NCI-H1417 treated with DMSO at 0.1 percent for 48 hours (cell line): ENCODE data around the gene CCDC7.
"Not testable (repeated sequence)": the region's sequence is repeated elsewhere in the genome, so short reads cannot be mapped to it uniquely, and the experiment has no call there.

Source experiments
- DNase-seq: peaks from one replicate; lab custom pipeline; 2025; lab: John Stamatoyannopoulos, UW

CCDC7 gene

DNA sequence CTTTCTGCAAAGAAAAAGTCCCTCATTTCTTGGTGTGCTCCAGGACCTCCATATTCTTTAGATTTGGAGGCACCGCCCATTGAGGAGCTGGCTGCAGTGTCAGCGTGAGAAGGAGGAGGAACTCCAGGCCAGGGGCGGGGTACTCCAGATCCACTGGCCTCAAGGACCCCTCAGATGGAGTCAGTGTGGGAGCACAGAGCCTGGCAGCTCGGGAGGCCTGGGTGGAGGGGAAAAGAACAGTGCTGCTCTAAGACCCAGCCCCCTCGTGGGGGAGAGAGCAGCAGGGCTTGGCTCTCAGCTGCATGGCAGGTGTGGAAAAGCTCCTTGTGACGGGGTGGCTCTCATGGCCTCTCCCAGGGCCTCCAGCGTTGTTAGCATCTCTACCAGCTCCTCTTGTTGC is 441.5 kb downstream of the CCDC7 start:
- no peak for DNase-seq

DNA sequence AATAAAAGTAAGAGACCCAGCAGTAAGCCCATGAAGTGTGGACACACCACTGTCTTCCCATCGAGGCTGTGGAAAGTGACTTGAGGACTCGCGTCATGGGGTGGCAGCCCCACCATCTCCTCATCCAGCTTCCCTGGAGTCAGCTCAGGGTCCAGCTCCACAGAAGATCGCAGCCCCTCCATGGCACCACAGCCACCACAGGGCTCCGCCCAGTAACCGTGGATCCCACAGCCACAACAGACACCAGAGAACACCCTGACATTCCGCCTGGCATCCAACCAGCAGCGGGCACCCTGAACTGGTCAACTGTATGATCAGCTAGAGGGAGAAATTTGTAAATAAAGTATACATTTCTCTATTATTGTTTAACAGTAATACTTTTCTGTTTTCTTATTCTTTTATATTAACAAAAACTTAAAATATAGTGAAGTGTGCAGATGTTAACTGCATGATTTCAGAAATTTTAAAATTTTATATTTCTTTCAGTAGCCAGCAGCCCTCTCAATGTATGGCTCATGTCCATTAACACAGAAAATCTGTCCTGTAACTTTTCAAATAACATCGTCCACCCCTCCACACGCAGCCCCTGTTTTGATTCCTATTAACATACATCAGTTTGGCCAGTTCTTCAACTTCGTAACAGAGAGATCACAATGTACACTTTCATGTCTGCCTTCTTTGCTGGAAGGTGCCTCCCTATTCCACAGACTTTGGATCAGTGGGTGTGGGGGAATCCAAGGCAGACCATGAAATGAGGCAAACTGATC is 442.4 kb downstream of the CCDC7 start:
- DNase-seq, result no peak

DNA sequence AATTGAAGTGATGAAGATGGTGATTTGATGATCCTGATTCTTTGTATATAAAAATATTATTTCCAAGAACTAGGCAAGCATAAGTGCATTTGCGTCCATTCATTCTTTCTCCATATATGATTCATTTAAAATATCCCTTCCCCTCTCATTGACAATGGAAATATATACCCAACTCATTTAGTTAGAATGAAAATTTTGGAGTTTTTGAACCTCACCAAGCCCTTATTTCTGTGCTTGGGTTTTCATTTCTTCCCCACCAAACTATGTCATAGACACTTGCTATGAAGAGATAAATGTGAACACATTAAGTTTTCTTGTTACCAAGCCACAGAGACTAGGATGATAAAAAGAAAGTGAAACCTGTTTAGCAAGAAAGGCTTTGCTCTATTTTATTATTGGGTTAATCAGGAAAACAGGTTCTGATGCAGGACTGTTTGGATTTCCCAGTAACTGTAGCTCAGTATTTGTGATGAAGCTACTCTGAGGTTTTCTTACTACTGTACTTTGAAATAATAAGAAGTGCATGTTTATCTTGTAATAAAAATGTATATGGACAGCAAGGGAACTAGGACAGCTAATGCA is 443.8 kb downstream of the CCDC7 start:
- no peak for DNase-seq

GRCh38 chr10:32890444-32890843 is 444.5 kb downstream of the CCDC7 start:
- no peak for DNase-seq

DNA sequence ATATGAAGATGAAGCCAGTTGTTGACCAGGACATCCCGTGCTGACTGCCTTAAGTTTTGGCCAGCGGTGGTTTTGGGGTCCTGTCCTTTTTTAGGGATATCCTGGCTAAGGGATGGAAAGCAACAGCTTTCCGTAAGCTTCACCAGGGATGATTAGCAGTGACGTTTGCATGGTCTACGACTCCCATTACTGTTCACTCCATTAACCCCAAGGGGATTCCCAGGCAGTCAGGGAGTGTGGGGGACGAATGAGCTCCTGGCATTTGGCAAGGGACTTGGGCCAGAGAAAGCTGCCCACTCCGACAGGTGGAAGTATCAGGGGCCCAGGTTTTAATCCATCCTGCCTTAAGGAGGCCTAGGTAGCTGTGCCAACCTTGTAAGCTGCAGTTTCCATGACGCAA is 445.3 kb downstream of the CCDC7 start:
- no peak for DNase-seq

DNA sequence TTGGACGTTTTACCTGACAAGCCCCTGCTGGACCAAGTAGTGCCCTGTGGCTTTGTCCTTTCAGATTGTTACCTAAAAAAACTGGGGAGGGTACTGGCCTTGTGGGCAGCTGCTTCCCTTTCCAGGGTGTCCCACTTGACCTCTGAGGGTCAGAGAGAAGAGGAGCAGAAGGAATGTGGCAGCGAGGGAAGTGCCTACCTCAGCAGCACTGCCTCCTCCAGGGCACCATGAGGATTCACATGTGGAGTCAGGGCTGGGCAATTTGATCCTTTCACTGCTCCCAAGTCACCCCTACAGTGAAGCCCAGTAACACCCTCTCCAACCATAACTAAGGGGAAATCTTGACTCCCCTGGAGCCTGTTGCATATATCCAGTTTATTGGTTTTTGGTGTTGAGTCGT is 447.5 kb downstream of the CCDC7 start:
- DNase-seq, result no peak

DNA sequence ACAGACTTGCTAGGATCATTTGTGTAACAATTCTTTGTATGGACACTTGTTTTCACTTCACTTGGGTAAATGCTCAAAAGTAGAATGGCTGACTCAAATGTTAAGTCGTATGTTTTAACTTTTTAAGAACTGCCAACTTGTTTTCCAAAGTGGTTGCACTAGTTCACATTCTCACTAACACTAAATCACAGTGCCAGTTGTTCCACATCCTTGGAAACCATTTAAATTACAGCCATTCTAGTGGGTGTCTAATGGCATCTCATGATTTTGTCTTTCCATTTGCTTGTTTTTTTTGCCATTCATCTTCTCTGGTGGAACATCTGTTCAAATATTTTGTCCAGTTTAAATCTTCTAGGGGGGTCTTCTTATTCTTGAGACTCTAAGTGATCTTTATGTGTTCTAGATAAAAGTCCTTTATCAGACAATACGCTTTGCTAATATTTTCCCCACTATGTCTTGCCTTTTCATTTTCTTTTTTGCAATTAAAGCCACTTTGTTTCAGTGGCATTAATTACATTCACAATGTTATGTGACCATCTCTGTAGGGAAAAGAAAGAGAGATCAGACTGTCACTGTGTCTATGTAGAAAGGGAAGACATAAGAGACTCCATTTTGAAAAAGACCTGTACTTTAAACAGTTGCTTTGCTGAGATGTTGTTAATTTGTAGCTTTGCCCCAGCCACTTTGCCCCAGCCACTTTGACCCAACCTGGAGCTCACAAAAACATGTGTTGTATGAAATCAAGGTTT is 448.1 kb downstream of the CCDC7 start:
- DNase-seq, result no peak

DNA sequence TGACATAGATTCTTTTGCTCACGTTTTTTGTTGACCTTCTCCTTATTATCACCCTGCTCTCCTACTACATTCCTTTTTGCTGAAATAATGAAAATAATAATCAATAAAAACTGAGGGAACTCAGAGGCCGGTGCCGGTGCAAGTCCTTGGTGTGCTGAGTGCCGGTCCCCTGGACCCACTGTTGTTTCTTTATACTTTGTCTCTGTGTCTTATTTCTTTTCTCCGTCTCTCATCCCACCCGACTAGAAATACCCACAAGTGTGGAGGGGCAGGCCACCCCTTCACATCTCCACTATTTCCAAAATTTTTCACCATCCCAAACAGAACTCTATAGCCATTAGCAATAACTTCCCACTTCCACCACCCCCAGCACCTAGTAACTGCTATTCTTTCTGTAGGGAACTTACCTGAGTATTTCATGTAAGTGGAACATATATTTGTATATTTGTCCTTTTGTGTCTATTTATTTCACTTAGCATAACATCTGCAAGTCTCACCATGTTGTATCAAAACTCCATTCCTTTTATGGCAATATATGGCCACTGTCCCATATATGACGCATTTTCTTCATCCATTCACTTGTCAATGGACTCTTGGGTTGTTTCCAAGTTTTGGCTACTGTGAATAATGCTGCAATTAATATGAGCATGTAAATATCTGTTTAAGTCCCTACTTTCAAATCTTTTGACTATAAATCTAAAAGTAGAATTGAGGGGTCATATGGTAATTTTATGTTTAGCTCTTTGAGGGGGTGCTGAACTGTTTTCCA is 449.4 kb downstream of the CCDC7 start:
- DNase-seq, result not testable (repeated sequence)

GRCh38 chr10:32901815-32902214 is 455.9 kb downstream of the CCDC7 start:
- DNase-seq, result no peak

GRCh38 chr10:32905466-32905865 is 459.5 kb downstream of the CCDC7 start:
- DNase-seq, result no peak

DNA sequence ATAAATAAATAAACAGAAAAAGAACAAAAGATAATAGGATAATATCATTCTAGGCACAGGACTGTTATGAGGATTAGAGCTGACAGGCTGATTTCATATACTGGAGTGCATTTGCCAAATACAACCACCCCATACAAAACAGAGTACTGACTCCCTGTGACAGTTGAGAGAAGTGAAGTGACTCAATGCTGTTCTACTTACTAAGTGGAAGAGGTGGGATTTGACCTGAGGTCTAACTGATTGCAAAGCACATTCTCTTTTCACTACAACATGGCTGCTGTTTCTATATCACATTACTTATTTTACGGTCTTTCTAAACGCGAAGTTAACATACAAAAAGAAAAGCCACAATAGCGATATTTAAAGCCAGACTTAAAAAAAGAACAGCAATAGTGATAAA is 460.7 kb downstream of the CCDC7 start:
- DNase-seq, result no peak

GRCh38 chr10:32909456-32909855 is 463.5 kb downstream of the CCDC7 start:
- DNase-seq, result no peak

DNA sequence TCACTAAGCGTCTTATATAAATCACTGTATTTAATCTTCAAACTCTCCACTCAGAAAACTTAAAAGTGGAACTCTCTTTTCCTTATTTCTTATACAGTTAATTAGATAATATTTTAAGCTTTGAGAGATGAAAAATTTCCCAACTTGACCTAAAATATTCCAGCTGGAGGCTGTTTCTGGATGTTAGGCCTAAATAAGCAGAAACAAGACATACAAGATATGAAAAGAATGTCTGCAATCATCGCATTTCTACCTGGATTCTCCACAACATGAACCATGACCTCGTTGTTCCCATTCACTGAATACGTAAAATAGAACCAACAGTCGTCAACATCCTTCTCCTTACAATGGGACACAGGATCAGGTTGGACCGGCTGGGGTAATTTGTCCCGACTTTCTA is 464.0 kb downstream of the CCDC7 start:
- not testable (repeated sequence) for DNase-seq

DNA sequence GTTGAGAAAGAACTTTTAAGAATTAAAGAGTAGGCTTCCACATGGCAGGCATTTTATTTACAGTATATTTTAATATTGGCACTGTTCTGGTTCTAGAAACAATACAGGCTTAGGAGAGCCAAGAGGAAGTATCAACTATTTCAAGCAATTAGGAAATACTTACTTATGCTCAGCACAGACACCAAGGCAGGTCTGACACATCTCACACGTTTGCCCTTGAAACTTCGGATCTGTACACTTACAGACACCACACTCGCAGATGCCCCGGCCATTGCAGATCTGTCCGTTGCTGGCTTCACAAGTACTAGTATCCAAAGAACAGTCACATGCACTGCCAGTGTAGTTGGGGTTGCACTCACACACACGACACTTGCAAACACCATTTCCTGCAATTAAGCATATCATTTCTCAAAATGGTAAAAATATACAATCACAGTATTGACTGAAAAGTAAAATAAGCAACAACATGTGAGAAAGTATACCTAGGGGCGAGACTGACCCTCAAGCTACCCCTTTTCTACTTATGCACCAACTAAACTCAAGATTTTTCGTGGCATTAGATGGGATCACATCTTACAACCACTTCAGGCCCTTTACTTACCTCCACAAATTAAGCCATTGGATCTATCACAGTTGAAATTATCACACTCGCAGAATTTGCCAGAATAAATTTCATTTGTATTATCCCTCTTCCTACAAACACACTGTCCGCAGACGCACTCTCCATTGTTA is 465.5 kb downstream of the CCDC7 start:
- DNase-seq, result no peak

DNA sequence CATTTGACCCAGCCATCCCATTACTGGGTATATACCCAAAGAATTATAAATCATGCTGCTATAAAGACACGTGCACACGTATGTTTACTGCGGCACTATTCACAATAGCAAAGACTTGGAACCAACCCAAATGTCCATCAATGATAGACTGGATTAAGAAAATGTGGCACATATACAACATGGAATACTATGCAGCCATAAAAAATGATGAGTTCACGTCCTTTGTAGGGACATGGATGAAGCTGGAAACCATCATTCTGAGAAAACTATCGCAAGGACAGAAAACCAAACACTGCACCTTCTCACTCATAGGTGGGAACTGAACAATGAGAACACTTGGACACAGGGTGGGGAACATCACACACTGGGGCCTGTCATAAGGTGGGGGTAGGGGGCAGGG is 471.9 kb downstream of the CCDC7 start:
- not testable (repeated sequence) for DNase-seq

- no peak for DNase-seq
Observed at GRCh38 chr10:32922170-32922569, 476.2 kb downstream of the CCDC7 start.

DNA sequence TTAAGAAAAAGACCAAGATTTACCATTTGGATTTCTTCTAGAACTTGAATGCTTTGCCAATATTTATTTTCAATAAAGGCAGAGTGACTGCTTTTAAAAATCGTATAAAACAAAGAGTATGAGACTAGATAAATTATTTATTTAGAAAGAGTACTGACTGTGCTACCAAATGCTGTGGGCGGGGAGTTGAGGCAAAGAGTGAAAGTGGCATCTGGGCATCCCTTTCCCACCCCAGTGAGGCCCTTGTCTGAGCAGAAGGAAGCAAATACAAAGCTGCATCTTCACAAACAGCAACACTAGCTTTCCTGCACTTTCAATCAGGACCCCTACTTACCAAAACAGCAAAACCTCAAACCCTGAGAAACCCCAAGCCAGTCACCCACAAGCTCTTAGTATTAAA is 477.2 kb downstream of the CCDC7 start:
- DNase-seq, result no peak

DNA sequence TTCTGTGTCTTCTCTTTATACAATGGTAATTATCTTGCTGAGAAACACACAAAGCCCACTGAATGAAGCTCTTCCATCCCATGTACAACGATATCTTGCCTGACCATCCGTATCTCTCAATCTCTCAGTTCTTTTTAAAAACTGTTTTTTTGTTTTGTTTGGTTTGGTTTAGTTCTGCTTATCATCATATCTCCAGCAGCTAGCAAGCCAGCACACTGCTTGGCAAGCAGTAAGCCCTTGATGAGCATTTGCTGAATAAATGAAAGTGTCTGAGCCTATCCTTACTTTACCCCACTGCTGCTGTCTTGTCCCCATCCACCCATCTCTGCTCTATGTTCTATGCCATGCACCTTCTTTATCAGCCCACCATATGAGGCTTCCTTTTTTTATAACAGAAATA is 477.9 kb downstream of the CCDC7 start:
- no peak for DNase-seq
